COR-L47 (cell line): ENCODE results near the gene NASP.

Experiments used
- DNase-seq: peaks from one replicate; lab custom pipeline; 2025; lab: John Stamatoyannopoulos, UW

NASP gene

GRCh38 chr1:45620588-45621500, 37.0 kb downstream of the NASP start:
- DNase-seq = no peak

DNA sequence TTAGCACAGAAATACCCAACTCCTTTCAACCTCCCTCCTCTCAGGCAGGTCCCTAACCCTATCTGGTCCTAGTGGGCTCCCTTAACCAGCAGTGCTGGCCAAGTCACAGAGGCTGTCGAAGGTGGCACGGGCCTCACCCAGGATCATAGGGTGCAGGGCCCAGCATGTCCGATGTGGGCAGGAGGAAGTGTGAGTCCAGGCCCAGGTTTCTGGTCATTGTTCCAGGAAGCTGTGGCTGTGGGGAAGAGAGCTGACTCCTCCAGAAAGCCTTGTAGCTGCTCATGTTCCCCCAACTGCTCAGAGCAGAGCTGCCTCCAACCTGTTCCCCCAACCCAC, 37.6 kb downstream of the NASP start:
- no peak for DNase-seq

- no peak for DNase-seq
Measured at GRCh38 chr1:45621895-45622523, 38.2 kb downstream of the NASP start.

GRCh38 chr1:45622524-45623394, 38.9 kb downstream of the NASP start:
- no peak for DNase-seq

- DNase-seq = no peak
Measured at GRCh38 chr1:45623972-45624371, 40.1 kb downstream of the NASP start, which contains the start of gene CCDC17. Gene CCDC17, minus strand, starts transcription at chr1:45624054. Its CDS starts 145 bp downstream, at chr1:45623909.

GRCh38 chr1:45629035-45629434, 45.2 kb downstream of the NASP start:
- no peak for DNase-seq

DNA sequence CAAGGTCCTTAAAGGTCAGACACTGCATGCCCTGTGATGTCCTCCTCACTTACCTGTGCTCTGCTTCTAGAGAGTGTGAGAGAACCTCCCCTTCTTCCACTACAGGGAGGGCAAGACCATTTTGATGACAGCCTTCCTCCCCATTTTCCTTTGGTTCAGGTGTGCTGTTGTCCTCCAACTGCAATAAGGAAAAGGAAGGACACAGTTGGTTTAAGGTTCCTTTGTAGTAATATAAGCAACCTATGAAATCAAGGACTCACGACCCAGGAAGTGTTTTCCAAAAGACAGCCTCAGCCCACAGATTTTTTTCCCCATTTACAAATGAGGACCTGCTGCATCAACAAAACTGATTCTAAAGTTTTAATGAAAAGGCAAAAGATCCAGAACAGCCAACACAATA, 46.6 kb downstream of the NASP start:
- no peak for DNase-seq

- no peak for DNase-seq
Measured at GRCh38 chr1:45635211-45635610, 51.4 kb downstream of the NASP start.

GRCh38 chr1:45640293-45640692, 56.5 kb downstream of the NASP start:
- DNase-seq = no peak

GRCh38 chr1:45643321-45643720, 59.5 kb downstream of the NASP start:
- no peak for DNase-seq

DNA sequence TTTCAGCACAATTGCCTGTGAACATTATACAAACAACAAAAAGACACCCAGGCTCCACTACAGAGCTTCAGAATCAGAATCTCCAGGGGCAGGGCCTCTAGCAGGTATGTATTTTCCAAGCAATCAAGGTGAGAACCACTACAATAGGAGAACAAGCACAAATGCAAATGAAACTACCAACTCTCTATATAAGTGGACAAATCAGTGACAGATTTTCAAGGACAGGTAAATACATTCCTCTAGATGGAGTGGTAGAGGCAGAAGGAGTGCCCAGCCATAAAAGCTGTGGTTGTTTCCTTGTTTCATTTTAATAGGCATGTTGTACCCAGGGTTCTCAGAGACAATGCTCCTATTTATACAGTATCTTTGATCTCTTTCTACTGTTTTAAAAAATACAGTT, 60.1 kb downstream of the NASP start:
- DNase-seq = no peak

GRCh38 chr1:45644661-45645060, 60.8 kb downstream of the NASP start:
- no peak for DNase-seq

DNA sequence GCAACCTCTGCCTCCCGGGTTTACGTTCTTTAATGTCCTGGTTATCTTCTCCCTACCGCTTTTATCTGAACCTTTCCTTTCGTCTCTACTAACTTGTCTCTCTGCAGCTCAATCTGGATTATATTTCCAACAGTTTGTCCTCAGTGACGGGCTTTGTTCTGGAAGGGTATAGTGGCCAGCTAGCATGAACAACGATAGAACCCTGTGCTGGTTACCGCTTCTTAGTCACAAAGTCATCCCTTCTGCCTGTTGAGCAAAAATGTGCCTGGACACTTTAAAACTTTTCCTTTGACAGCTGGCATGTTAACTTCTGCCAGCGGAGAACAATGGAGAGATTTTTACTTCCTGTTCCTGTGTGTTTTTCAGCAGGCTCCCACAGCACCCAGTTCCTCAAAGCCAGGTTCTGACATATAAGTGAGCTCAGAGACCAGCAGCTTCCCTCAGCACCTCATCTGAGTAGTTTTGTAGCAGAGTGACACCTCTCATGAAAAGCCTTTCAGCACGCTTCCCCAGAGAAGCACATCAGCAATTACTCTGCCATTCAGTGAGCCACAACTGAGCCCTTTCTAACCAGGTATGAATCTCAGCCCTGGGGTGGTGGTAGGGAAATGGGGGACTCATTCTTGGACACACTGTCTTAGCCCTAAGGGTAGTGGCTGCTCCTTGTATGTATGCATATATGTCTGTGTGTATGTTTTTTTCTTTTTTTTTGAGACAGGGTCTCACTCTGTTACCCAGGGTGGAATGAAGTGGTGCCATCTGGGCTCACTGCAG, 63.6 kb downstream of the NASP start:
- DNase-seq = no peak

DNA sequence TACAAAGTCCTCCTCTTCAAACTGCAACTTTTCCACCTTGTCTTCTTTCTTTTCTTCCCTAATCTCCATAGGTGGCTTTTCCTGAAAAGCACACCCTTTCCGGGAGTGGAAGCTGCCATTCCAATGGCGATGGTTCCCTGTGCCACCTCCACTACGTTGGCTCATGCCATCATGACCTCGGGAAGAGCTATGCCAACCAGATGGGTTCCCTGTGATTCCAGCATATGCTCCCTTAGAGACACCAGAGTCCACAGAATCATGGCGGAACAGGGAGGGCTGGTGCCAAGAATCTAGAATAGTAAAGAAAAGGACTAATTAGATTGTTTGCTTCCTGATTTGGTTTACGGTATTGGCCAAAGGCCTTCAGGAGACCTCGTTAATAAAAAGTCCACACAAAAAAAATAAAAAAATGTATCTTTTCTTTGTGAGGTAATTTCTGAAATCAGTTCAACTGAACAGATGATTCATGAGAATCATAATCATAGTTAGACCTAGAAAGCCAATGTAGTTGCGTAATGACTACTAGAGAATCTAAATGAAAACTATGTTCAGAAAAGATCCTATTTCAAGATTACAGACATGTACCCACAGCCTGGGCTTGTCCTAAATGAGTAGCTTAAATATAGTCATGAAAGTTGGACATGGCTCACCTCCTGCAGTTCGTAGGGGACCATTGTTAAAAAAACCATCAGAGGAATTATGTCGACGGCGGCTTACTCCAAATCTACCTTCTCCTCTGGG, 70.9 kb downstream of the NASP start:
- no peak for DNase-seq

- DNase-seq = no peak
Measured at GRCh38 chr1:45656573-45657226, 72.9 kb downstream of the NASP start.

- no peak for DNase-seq
Measured at GRCh38 chr1:45658171-45658570, 74.3 kb downstream of the NASP start.

- DNase-seq = no peak
Measured at GRCh38 chr1:45659222-45659621, 75.4 kb downstream of the NASP start.

GRCh38 chr1:45660336-45660735, 76.5 kb downstream of the NASP start:
- DNase-seq = no peak

- no peak for DNase-seq
Measured at GRCh38 chr1:45666836-45667235, 83.0 kb downstream of the NASP start.

GRCh38 chr1:45667321-45668111, 83.7 kb downstream of the NASP start:
- no peak for DNase-seq
